Ishikawa (cell line): ENCODE data around the gene TMC3.
A peak's percentile ranks its signal among the peaks of the same experiment; 100 is the strongest.

ENCODE experiments used
- CEBPB ChIP-seq: IDR thresholded peaks from 2 replicates; pipeline ENCODE4 v1.6.1; 2012
- CREB1 ChIP-seq: IDR thresholded peaks from 2 replicates; pipeline ENCODE4 v1.6.1; 2012; ENCODE audit warnings: low read depth
- EGR1 ChIP-seq: IDR thresholded peaks from 2 replicates; pipeline ENCODE4 v1.6.1; 2012
- EP300 ChIP-seq: IDR thresholded peaks from 2 replicates; pipeline ENCODE4 v1.6.1; 2012; ENCODE audit warnings: borderline replicate concordance
- FOXM1 ChIP-seq: IDR thresholded peaks from 2 replicates; pipeline ENCODE4 v1.6.1; 2012; ENCODE audit warnings: low read depth, borderline replicate concordance
- MAX ChIP-seq: IDR thresholded peaks from 2 replicates; pipeline ENCODE4 v1.6.1; 2012
- NFIC ChIP-seq: IDR thresholded peaks from 2 replicates; pipeline ENCODE4 v1.6.1; 2012
- RAD21 ChIP-seq: IDR thresholded peaks from 2 replicates; pipeline ENCODE4 v1.6.1; 2012; ENCODE audit warnings: low read depth
- REST ChIP-seq: IDR thresholded peaks from 2 replicates; pipeline ENCODE4 v1.6.1; 2012; ENCODE audit warnings: low read depth, mild to moderate bottlenecking
- TAF1 ChIP-seq: IDR thresholded peaks from 2 replicates; pipeline ENCODE4 v1.6.1; 2012; ENCODE audit warnings: low read depth, mild to moderate bottlenecking
- TCF12 ChIP-seq: IDR thresholded peaks from 2 replicates; pipeline ENCODE4 v1.6.1; 2012; ENCODE audit warnings: low read depth
- TEAD4 ChIP-seq: IDR thresholded peaks from 2 replicates; pipeline ENCODE4 v1.6.1; 2012
- USF1 ChIP-seq: IDR thresholded peaks from 2 replicates; pipeline ENCODE4 v1.6.1; 2012
- YY1 ChIP-seq: IDR thresholded peaks from 2 replicates; pipeline ENCODE4 v1.6.1; 2012; ENCODE audit warnings: low read depth
- ZBTB7A ChIP-seq: IDR thresholded peaks from 2 replicates; pipeline ENCODE4 v1.6.1; 2012; ENCODE audit warnings: low read depth

Gene TMC3

GRCh38 chr15:81323944-81324881 lies 49.8 kb downstream of the TMC3 start, which contains the start of gene STARD5:
TSS of gene STARD5 (minus strand) at chr15:81324141. CDS start at chr15:81324099, 42 bp downstream.
- TF ChIP-seq TCF12 = no peak
- no peak for TF ChIP-seq CREB1
- no peak for TF ChIP-seq YY1
- TF ChIP-seq RAD21 = no peak
- no peak for TF ChIP-seq CEBPB
- TF ChIP-seq EGR1 = no peak
- no peak for TF ChIP-seq REST
- TF ChIP-seq USF1 = no peak
- TF ChIP-seq MAX = peak; percentile 62
- no peak for TF ChIP-seq FOXM1
- TF ChIP-seq EP300 = no peak
- TF ChIP-seq TAF1 = peak; percentile 76
- no peak for TF ChIP-seq NFIC
- peak; percentile 82; the same call in 1 of the 2 replicates for TF ChIP-seq ZBTB7A
- no peak for TF ChIP-seq TEAD4

- TF ChIP-seq TAF1 = no peak
- no peak for TF ChIP-seq REST
- no peak for TF ChIP-seq NFIC
- TF ChIP-seq ZBTB7A = no peak
Observed at GRCh38 chr15:81323559-81323943, 50.5 kb downstream of the TMC3 start.

GRCh38 chr15:81322676-81323253 lies 51.2 kb downstream of the TMC3 start:
- TF ChIP-seq EP300 (no peak), CREB1 (no peak), REST (no peak), CEBPB (no peak), YY1 (no peak), ZBTB7A (no peak), MAX (no peak), TEAD4 (no peak), TCF12 (no peak), EGR1 (no peak), TAF1 (no peak), NFIC (no peak), RAD21 (no peak), FOXM1 (no peak), USF1 (no peak)

- TF ChIP-seq TAF1 = no peak
- no peak for TF ChIP-seq YY1
Observed at GRCh38 chr15:81321667-81322066, 52.3 kb downstream of the TMC3 start.
